Middle frontal gyrus (tissue), 1 donor: ENCODE data around the gene EFCAB9.
"Not testable (repeated sequence)": the region's sequence is repeated elsewhere in the genome, so short reads cannot be mapped to it uniquely, and the experiment has no call there.

Source experiments
- DNase-seq: peaks from one replicate; pipeline ENCODE4 v3.0.0-alpha.2; 2015; ENCODE audit warnings: low spot score; ENCODE audit errors: extremely low spot score

Gene EFCAB9

DNA sequence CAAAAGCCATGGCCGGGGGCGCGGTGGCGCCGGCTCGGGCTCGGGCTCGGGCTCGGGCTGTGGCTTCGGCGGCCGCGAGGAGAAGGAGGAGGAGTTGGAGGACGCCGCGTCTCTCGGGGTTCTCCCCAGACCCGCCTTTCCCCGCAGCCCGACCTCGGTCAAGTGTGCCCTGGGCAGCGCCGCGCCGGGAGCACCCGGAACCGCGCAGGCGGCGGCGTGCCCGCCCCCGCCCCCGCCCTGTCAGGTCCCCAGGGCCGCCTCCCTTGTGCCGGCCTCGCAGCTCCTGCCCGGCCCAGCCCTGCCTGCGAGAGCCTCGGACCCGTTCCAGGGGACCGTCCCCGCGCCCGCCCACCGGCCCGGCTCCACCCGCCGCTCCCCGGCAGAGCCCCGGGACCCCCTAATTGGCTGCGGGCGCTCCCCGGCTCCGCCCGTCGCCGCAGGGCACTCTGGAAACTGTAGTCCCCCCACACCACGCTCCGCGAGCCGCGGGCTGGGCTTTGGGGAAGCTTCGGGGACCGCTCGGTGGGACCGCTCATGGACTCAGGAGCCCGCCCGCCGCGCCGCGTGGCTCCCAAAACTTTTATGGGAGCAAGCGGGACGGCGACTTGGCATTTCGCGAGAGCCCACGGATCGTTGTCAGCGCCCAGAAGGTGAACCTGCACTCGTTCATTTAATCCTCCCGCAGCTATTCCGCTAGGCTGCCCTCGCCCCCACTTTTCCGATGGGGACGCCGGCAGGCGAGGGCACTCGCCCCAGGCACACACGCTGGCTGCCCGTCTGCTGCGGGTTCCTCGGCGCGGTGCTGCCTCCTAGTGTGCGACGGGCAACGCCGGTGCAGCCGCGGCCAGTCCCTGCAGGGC is 5.7 kb upstream of the EFCAB9 start, which contains the start of gene STK10:
Gene STK10, minus strand, starts transcription at position 192 of the 860 bp plus-strand sequence. Its CDS starts 182 bp downstream, at position 10.
- peak; percentile 87 for DNase-seq

DNA sequence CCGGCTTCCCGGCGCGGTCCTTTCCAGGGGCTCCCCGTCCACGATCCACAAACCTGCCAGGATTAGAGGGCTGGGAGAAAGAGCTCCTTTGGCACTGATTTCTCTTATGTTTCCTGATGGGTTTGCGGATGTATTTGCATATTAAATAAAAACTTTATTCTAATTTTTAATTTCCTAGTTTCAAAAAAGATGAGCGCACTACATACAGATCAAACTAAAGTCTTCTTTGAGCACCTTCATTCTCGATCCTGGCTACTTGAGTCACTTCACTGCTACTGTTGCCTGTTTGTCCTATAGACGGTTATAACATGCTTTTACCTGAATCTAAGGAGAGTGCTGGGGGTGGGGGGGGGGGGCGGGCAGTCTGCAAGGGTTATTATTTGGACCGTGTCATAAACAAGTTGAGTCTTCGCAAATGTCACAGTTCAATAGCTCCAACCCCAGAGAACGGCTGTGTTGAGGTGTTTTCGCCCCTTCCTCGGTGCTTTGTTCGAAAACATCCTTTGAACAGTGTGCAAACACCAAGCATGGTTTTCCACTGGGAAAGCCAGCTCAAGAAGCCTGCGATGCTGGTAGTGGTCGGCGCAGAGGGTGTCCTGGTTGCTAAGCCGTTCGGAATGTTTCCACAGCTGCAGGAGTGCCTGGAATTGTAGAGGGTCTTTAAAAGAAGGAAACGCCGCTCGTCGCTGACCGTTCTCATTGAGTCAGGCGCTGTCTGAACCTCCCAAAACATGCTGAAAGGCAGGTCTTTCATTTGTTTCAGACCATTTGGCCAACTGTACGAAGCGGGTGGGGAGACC is 4.9 kb upstream of the EFCAB9 start:
- DNase-seq: no peak

DNA sequence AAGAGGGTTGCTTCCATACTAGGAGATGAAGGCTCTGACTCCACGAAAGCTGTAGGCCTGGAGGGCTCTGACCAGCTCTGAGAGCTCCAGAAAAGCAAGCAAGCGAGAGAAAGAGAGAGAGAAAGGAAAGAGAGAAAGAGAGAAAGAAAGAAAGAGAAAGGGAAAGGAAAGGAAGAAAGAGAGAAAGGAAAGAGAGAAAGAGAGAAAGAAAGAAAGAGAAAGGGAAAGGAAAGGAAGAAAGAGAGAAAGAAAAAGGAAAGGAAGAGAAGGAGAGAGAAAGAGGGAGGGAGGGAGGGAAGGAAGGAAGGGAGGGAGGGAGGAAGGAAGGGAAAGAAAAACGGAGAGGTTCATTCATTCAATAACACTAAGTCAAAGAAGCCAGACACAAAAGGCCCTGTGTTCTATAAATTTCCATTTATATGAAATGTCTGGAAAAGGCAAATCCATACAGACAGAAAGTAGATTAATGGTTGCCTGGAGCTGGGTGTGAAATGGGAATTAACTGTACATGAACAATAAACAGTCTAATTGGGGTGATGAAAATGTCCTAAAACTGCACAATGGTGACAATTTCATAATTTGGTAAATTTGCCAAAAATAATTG is 4.2 kb upstream of the EFCAB9 start:
- DNase-seq: no peak

DNA sequence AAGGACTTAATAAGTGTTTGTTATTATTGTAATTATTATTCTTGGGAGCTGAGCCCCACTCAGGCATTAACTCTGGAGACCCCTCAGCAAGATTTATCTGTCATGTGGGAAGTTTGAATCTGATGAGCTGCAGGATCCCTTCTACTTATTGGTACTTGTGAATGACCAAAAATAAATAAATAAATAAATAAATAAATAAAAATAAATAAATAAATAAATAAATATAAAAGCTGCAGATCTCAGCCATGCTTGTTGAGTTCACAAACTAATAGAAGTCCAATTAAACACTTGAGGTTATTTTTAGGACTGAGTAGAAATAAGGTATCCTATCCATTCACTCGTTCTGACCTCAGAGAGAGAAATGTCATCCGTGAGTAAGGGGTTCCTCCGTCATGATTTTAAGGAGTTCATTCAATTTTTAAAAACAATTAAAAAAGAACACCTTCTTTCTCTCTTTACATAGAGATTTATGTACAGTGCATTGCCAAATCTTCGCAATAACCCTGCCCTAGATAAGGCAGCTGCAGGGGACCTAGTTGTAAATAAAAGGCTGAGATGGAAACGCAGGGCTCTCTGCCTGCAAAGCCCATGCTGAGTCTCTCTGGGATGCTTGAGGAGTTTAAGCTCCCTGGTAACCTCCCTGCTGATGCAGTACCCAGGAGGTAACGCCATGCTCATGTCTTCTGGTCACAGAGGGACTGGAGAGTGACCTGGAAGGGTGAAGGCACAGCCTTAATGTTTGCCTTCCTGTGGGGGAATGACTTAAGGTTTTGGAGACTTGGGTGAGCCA is 1.2 kb downstream of the EFCAB9 start:
- DNase-seq: no peak

DNA sequence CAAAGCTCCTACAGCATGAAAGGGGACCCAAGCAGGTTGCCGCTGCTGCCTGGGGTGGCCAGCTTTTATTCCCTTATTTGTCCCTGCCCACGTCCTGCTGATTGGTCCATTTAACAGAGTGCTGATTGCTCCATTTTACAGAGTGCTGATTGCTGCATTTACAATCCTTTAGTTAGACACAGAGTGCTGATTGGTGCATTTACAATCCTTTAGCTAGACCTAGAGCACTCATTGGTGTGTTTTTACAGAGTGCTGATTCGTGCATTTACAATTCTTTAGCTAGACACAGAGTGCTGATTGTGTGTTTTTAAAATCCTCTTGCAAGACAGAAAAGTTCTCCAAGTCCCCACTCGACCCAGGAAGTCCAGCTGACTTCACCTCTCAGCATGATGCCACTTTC is 3.8 kb downstream of the EFCAB9 start:
- not testable (repeated sequence) for DNase-seq

DNA sequence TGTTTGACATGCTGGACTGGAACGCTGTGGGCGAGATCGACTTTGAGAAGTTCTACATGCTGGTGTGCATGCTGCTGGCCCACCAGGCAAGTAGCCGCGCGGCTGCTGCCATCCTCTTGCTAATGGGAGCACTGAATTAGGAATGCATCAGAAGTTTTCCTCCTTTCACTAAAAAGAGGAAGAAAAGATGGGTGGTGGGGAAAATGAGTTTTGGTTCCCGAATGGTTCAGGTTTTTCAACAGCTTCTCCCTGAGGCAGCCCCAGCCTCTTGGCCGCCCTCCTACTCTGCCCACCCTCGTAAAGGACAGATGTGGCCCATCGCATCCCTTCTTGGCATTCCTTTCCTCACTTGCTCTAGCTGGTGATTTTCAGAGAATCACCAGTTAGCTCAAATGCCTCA is 5.5 kb downstream of the EFCAB9 start:
- no peak for DNase-seq

DNA sequence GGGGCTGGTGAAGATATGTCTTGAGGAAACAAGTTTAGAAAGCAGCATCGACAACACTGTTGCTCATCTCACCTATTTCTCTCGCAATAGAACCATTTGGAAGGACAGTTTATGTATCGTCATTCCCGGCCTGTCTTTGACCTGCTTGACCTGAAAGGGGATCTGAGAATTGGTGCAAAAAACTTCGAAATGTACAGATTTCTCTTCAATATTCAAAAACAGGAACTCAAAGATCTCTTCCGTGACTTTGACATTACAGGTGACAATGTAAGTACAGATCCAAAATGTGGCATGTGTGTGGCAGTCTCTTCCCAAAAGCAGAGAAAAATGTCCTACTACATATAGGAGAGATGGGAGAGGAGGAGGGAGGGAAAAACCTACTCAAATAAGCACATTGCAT is 6.5 kb downstream of the EFCAB9 start:
- DNase-seq: no peak

DNA sequence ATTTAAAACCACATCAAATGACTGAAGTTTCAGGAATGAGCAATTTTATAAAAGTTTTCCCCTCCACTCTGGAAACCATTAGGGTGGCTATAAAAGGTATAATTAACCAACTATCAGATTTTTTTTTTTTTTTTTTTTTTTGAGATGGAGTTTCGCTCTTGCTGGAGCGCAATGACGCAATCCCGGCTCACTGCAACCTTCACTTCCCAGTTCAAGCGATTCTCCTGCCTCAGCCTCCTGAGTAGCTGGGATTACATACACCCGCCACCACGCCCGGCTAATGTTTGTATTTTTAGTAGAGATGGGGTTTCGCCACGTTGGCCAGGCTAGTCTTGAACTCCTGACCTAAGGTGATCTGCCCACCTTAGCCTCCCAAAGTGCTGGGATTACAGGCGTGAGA is 12.0 kb downstream of the EFCAB9 start:
- DNase-seq: not testable (repeated sequence)

DNA sequence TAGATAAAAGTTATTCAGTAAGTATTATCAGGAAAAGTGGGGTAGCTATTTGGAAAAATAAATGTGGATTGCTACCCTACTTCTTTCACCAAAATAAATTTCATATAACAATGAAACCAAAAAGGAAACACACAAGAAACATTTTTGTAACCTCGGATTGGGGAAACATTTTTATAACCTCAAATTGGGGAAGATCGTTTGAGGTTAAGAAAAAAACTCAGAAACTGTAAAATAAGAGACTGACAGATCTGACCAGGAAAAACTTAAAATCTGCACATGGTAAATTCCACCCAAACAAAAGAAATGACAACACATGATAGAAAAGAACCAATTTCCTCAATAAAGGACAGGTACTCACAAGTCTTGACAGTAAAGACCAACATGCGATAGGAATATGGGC is 13.5 kb downstream of the EFCAB9 start:
- no peak for DNase-seq

DNA sequence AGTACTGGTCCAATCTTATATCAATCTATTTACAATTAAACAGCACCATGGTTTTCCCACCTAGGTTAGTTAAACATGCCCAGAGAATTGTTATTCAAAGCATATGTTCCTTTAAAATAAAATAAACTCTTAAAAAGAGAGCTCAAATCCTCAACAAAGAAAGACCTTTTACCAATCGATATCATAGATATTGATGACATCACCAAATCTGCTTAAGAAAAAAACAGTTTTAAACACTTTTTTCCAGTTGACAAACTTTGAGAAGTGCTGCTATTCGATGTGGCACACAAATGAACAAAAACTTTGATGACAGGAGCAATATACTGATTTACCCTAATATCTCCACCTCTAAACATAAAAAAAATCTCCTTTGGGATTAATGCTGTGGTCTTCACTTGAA is 15.7 kb downstream of the EFCAB9 start:
- DNase-seq: no peak

DNA sequence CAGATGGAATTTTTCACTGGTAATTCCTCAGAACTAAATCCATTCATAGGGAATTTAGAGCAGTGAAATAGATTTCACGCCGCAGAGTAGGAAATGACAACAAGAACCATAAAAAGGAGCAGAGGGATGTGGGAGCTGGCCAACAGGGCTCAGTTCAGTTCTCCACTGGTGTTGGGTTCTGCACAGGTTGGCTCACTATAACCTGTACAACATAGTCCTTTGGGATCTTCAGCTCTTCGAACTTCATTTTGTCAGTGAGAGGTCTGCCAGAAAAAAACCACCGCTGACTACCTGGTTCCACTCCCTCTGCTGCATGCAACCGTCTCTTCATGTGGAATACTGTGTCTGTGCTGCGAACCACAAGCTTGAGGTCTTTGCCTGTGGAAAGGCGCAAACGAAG is 17.7 kb downstream of the EFCAB9 start:
- DNase-seq: no peak

DNA sequence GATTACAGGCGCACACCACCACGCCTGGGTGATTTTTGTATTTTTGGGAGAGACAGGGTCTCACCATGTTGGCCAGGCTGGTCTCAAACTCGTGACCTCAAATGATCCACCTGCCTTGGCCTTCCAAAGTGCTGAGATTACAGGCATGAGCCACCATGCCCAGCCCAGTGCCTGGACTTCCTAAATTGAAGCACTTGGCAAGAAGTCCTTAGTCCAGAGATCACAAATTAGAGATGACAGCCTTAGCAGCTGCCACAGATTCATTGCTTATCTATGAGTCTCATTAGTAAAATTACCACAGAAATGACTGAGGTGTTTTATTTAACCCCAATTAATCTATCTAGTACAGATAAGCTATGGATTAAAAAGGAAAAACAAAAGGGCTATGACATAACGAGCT is 19.2 kb downstream of the EFCAB9 start:
- DNase-seq: no peak

DNA sequence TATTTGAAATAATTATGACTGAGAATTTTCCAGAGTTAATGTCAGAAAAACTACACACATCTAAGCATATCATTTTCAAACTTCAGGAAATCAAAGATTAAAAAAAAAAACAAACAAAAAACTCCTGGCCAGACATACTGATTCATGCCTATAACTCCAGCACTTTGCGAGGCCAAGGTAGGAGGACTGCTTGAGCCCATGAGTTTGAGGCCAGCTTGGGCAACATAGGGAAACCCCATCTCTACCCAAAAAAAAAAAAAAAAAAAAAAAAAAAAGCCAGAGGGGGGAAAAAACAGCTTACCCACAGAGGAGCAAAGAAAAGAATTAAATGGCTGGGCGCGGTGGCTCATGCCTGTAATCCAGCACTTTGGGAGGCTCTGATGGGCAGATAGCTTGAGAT is 22.4 kb downstream of the EFCAB9 start:
- DNase-seq: no peak

DNA sequence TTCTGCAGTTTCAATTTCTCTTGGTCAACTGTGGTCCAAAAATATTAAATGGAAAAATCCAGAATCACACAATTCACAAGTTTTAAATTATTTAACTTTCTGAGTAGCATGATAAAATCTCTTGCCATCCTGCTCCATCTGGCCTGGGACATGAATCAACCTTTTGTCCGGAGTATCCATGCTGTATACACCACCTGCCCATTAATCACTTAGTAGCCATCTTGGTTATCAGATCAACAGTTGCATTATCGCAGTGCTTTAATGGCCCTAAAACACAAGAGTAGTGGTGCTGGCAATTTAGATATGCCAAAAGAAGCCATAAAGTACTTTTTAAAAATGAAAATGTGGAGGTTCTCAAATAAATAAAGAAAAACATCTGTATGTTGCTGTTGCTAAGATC is 25.3 kb downstream of the EFCAB9 start:
- no peak for DNase-seq

DNA sequence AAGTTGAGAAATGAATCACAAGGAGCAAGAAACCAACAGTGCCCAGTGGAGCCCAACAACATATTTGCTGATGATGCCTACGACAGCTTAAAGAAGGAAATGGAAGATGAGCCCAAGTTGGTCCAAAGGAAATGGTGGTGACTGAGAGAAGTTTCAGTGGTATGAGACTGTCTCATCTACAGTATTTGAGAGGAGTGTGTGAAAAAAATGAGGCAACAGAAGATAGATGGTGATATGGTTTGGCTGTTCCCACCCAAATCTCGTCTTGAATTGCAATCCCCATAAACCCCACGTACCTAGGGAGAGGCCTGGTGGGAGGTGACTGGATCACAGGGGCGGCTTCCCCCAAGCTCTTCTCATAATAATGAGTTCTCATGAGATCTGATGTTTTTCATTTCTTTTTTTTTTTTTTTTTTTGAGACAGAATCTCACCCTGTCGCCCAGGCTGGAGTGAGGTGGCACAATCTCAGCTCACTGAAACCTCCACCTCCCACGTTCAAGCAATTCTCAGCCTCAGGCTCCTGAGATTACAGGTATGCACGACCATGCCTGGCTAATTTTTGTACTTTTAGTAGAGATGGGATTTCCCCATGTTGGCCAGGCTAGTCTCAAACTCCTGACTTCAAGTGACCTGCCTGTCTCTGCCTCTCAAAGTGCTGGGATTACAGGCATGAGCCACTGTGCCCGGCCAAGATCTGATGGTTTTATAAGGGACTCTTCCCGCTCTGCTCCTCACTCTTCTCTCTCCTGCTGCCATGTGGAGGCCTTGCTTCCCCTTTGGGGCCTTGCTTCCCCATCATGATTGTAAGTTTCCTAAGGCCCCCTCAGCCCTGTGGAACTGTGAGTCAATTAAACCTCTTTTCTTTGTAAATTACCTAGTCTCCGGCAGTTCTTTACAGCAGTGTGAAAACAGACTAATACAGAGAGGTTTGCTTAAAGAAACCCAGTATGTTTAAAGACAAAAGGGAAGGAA is 30.2 kb downstream of the EFCAB9 start:
- DNase-seq: no peak

DNA sequence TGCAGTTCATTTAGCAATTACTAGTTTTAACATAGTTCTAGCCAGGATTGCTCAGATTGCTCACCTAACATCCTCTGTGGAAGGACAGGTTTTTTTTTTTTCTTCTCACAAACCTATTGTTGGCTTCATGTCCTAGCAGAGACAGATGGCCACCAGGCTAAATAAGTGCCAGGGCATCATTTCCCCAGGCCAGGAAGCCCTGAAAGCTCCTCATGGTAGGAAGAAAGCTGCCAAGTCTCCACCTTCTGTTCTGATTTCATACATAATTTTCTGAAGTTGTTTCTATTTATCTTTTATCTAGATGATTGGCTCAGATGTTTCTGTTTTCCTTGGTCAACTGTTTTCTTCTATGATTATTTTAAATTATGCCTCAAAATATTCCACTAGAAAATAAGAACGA is 31.0 kb downstream of the EFCAB9 start:
- no peak for DNase-seq

DNA sequence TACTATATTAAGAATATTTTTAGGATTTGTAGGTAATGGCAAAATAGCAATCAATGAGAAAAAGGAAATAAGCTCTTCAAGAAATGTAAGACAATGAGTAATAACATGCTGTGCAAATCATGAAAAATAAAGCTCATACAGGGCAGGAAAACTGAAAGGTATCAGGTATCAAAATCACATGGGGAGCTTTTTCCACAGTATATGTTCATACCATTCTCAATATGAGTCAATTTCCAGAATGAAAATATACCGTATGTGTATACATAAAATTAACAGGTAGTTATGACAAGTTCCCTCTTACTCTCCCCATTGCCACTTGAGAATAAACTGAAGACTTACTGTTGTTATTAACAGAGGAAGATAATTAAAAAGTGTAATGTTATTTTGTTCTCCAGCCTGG is 35.9 kb downstream of the EFCAB9 start:
- DNase-seq: no peak

DNA sequence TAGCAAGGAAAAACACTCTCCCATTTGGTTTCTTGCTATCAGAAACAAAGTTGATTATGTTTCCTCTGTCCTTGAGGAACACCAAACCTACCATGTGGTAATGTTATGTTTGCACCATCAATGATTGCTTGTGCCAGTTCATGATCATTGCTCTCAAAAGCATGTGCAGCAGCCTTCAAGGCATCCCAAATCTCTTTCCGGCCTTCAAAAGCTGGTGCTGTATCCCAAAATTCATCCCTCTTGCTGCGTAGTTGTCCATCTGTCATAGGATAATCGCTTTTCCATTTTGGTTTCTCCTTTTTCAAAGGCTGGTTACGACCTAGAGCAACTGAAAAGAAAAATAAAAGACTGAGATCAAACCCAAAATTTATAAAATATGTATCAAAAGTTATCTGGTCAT is 40.1 kb downstream of the EFCAB9 start:
- no peak for DNase-seq

DNA sequence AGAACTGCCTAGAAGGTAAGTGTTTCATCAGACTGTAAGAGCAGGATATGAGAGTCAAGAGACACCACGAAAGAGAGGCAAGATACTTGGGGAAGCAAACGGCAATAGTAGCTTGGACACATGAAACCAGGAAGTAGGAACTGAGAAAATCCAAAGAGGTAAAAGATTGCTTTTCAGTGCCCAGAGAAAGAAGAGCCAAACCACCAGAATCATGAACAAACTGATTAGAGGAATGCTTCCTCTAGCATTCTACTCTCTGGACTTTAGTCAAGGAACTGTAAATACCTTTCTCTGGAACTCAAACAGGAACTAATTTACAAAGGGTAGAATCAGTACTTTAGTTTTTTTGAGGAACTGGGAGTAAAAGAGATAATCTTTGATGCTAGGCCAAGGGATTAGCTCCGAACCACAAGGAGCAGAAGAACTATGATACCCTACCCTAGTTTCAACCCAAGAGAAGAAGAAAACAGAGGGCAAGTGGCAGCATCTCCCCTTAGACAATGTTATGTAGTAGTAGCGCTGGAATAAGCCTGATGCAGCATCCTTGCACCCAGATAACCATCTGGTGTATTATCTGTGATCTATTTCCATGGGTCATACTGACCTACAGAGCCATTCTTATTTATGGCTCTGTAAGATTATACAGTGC is 41.3 kb downstream of the EFCAB9 start:
- DNase-seq: no peak
